ENCODE data around the gene ELK4. TPM values are rescaled to one million over a fixed set of nuclear protein-coding genes. Genes with fewer than 3 reads are reported as not detected.

The ELK4 gene
- total and polyA plus RNA-seq, 2 donors (not counting 1 experiment from before 2014, with no cell fraction given) = 11.7 to 11.8 TPM

GRCh38 chr1:205676597-205676996 is 44.8 kb upstream of the ELK4 start:
- H3K9me3 ChIP-seq (ENCODE audit: control insufficient read depth, insufficient read depth, low read depth, low read length) = no peaks in the 10 kb centered on the region
- no peak overlapping the region for H3K4me3 ChIP-seq (replicated peaks in 1 of 4; ENCODE audit: control extremely low read depth in 1 of 4, insufficient read depth in 1 of 4, low read depth in 3 of 4, low read length in 4 of 4)
- H3K36me3 ChIP-seq (ENCODE audit: control insufficient read depth, insufficient read depth, low read length) = no peaks in the 10 kb centered on the region
- no peaks in the 10 kb centered on the region for H3K79me2 ChIP-seq (ENCODE audit: control insufficient read depth, insufficient read depth, low read length)
- no peak overlapping the region for H2AFZ ChIP-seq (ENCODE audit: low read length)
- TF ChIP-seq, protein P1, sequence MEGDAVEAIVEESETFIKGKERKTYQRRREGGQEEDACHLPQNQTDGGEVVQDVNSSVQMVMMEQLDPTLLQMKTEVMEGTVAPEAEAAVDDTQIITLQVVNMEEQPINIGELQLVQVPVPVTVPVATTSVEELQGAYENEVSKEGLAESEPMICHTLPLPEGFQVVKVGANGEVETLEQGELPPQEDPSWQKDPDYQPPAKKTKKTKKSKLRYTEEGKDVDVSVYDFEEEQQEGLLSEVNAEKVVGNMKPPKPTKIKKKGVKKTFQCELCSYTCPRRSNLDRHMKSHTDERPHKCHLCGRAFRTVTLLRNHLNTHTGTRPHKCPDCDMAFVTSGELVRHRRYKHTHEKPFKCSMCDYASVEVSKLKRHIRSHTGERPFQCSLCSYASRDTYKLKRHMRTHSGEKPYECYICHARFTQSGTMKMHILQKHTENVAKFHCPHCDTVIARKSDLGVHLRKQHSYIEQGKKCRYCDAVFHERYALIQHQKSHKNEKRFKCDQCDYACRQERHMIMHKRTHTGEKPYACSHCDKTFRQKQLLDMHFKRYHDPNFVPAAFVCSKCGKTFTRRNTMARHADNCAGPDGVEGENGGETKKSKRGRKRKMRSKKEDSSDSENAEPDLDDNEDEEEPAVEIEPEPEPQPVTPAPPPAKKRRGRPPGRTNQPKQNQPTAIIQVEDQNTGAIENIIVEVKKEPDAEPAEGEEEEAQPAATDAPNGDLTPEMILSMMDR (conservative IDR thresholded peaks at IDR 0.05 in 1 of 2, IDR thresholded peaks at IDR 0.05 in 1 of 2; ENCODE audit: low read depth in 1 of 2, low read length in 2 of 2) = no peak
- TF ChIP-seq EZH2 (IDR thresholded peaks at IDR 0.05; ENCODE audit: low read length, missing control alignments) = no peak
- H4K20me1 ChIP-seq (ENCODE audit: control insufficient read depth, extremely low read depth, insufficient read depth, low read length) = no peaks in the 10 kb centered on the region
- H3K27me3 ChIP-seq (ENCODE audit: control insufficient read depth, insufficient read depth, low read length) = peaks cover 5% of the 10 kb centered on the region
- peaks cover 7% of the 10 kb centered on the region for H3K4me1 ChIP-seq (ENCODE audit: control insufficient read depth, extremely low read depth, insufficient read depth, low read length)
- H3K27ac ChIP-seq (ENCODE audit: insufficient read depth, low read length) = no peak overlapping the region
- no peak overlapping the region for H3K4me2 ChIP-seq (ENCODE audit: extremely low read depth, insufficient read depth, low read length)
- no peak for DNase-seq (ENCODE audit: low read depth in 2 of 2)
- H3K9ac ChIP-seq (ENCODE audit: insufficient read depth, low read length) = no peak overlapping the region

GRCh38 chr1:205676002-205676401 is 44.2 kb upstream of the ELK4 start:
- Histone ChIP-seq H3K9me3 (ENCODE audit: control insufficient read depth, insufficient read depth, low read depth, low read length) (no peaks in the 10 kb centered on the region), H3K9ac (ENCODE audit: insufficient read depth, low read length) (no peak overlapping the region), H3K27me3 (ENCODE audit: control insufficient read depth, insufficient read depth, low read length) (no peaks in the 10 kb centered on the region), H2AFZ (ENCODE audit: low read length) (no peak overlapping the region), H3K36me3 (ENCODE audit: control insufficient read depth, insufficient read depth, low read length) (no peaks in the 10 kb centered on the region), H3K4me3 (replicated peaks in 1 of 4; ENCODE audit: control extremely low read depth in 1 of 4, insufficient read depth in 1 of 4, low read depth in 3 of 4, low read length in 4 of 4) (no peak overlapping the region), H3K79me2 (ENCODE audit: control insufficient read depth, insufficient read depth, low read length) (no peaks in the 10 kb centered on the region), H3K27ac (ENCODE audit: insufficient read depth, low read length) (no peak overlapping the region), H3K4me2 (ENCODE audit: extremely low read depth, insufficient read depth, low read length) (no peak overlapping the region), H4K20me1 (ENCODE audit: control insufficient read depth, extremely low read depth, insufficient read depth, low read length) (no peaks in the 10 kb centered on the region), H3K4me1 (ENCODE audit: control insufficient read depth, extremely low read depth, insufficient read depth, low read length) (peaks cover 7% of the 10 kb centered on the region)
- no peak for TF ChIP-seq EZH2 (IDR thresholded peaks at IDR 0.05; ENCODE audit: low read length, missing control alignments)
- TF ChIP-seq, protein P1 (conservative IDR thresholded peaks at IDR 0.05 in 1 of 2, IDR thresholded peaks at IDR 0.05 in 1 of 2; ENCODE audit: low read depth in 1 of 2, low read length in 2 of 2) = no peak
- no peak for DNase-seq (ENCODE audit: low read depth in 2 of 2)

DNA sequence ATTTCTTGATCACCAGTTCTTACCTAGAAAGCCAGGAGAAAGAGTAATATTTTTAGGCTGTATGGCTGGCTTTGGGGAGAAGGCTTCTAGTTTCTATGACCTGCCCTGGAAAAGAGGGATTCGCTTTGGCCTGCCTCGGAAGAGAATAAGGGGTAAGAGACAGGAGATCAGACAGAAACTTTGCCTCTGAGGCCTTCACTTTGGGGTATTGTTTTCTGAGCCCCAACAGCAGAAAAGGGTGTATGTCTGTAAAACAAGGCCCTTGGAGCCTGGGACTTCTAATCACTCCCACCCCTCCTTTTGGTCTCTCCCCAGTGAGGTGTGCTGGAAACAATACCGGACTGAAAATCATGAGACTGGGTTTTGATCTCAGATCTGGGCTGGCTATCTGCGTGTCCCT is 43.4 kb upstream of the ELK4 start:
- no peak for TF ChIP-seq EZH2 (IDR thresholded peaks at IDR 0.05; ENCODE audit: low read length, missing control alignments)
- Histone ChIP-seq H3K9ac (ENCODE audit: insufficient read depth, low read length) (no peak overlapping the region), H3K4me3 (replicated peaks in 1 of 4; ENCODE audit: control extremely low read depth in 1 of 4, insufficient read depth in 1 of 4, low read depth in 3 of 4, low read length in 4 of 4) (no peak overlapping the region), H2AFZ (ENCODE audit: low read length) (no peak overlapping the region), H3K79me2 (ENCODE audit: control insufficient read depth, insufficient read depth, low read length) (no peaks in the 10 kb centered on the region), H3K4me2 (ENCODE audit: extremely low read depth, insufficient read depth, low read length) (no peak overlapping the region), H3K4me1 (ENCODE audit: control insufficient read depth, extremely low read depth, insufficient read depth, low read length) (peaks cover 7% of the 10 kb centered on the region), H3K27ac (ENCODE audit: insufficient read depth, low read length) (no peak overlapping the region), H3K9me3 (ENCODE audit: control insufficient read depth, insufficient read depth, low read depth, low read length) (no peaks in the 10 kb centered on the region), H3K27me3 (ENCODE audit: control insufficient read depth, insufficient read depth, low read length) (no peaks in the 10 kb centered on the region), H4K20me1 (ENCODE audit: control insufficient read depth, extremely low read depth, insufficient read depth, low read length) (no peaks in the 10 kb centered on the region), H3K36me3 (ENCODE audit: control insufficient read depth, insufficient read depth, low read length) (no peaks in the 10 kb centered on the region)
- DNase-seq (ENCODE audit: low read depth in 2 of 2) = no peak
